ENCODE results near the gene TMEM191C.
"Not testable (repeated sequence)": the region's sequence is repeated elsewhere in the genome, so short reads cannot be mapped to it uniquely, and the experiment has no call there.

The TMEM191C gene

GRCh38 chr22:21467337-21468193 lies at the start of gene TMEM191C:
TSS of gene TMEM191C (plus strand) at chr22:21467387. CDS start at chr22:21467460, 73 bp downstream.
- DNase-seq, result not testable (repeated sequence)

GRCh38 chr22:21417853-21418252 lies 49.3 kb upstream of the TMEM191C start:
- not testable (repeated sequence) for DNase-seq

DNA sequence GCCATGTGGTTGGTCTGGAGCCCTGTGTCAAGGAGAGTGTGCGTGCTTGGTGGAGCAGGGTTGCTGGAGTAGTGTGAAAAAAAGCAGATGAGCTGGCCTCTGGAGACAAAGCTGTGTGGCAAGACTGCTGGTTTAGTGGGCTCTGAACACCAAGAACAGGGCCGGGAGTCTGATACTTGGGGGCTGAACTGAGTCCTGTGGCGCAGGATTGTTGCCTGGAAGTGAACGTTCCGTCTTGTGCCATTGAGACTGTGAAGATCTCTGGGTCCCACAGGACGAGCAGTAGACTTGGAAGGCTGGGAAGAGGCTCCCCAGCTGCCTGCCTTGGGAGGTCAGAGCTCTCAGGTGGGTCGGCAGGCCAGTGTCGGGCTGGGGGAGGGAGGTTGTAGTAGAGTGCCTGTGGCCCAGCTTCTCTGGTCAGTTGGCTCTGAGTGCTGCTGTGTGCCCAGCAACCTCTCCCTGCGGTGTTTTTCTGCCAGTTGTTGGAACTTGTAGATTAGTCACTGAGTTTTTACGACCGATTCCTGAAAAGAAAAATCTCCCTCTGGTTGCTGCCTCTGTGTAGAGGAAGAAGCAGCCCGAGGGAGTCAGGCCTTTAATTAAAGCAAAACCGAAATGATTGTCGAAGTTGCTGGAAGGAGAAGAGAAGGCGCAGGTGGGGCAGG lies 48.1 kb upstream of the TMEM191C start:
- DNase-seq, result not testable (repeated sequence)

GRCh38 chr22:21420180-21420763 lies 46.9 kb upstream of the TMEM191C start:
- not testable (repeated sequence) for DNase-seq

- DNase-seq, result not testable (repeated sequence)
Measured at GRCh38 chr22:21424084-21424709, 43.0 kb upstream of the TMEM191C start.

DNA sequence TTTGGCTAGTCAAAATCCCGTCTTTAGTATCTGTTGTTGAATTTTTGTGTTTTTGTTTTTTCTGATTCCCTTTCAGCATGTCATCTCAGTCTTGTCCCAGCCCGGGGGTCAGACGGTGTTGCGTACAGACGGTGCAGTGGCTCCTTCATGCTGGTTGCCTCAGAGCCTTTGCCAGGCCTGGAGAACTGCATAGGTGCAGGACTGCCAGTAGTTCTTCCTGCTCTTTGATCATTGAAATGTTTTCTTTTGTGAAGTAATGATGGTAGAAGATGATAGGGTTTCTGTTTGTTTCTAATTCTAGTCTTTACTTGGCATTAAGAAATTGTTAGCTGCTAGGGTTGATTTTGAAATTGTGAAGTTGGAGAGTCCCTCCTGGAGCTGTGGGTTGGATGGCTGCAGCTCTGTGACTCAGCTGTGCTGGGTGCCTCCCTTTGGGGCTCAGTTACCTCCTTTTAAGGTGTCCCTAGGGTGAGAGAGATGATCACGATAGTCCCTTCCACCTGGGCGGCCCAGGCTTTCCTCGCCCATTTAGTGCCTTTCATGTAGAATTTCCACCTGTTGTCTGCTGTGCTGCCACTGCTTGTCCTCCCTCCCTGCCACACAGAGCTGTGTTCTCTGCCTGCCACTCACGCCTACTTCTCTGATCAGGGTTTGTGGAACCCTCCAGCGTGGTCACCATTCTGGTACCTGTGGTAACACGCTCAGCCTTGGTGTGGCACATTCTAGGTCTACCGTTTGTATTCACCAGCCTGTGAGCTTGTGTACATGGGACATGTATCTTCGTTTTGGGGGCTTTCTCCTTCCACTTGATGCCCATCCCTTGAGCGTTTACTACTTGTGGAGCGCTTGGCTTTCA lies 32.6 kb upstream of the TMEM191C start:
- DNase-seq, result not testable (repeated sequence)

DNA sequence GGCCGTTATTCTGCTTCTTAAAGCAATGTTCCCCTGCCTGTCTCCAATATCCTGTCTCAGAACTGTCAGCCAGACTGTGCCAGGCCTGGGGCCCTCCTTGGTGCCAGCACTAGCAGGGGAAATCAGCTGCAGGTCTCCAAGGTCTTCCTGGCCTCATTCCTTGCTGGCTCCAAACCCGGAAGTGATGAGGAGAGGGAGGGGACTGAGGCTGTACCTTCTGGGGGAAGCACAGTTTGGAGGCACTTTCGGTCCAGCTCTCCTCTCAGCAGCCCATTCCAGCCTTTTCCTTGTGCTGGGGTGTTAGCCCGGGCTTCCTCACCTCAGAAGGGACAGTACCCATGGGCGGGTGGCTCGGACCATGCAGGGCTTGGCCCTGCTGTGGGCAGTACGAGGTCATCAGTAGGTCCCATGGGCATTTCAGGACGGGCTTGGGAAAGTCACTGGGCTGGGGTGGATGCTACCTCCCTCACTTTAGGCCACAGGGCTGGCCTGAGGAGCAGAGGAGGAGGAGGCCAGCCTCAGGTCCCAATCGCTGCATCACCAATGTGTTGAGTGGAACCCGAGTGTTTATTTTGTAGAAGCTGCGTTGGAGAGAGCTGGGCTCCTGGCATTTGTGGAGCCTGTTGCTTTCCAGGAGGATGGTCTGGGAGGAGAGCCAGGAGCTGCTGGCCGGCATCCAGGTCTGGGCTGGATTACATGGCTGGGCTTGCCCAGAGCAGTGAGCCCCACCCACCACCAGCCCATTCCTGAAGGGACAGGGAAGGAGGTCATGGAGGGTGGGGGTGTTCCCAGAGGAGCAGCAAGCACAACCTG lies 31.0 kb upstream of the TMEM191C start:
- not testable (repeated sequence) for DNase-seq

- DNase-seq, result not testable (repeated sequence)
Measured at GRCh38 chr22:21438013-21438412, 29.2 kb upstream of the TMEM191C start.

- not testable (repeated sequence) for DNase-seq
Measured at GRCh38 chr22:21440018-21440636, 27.1 kb upstream of the TMEM191C start.

DNA sequence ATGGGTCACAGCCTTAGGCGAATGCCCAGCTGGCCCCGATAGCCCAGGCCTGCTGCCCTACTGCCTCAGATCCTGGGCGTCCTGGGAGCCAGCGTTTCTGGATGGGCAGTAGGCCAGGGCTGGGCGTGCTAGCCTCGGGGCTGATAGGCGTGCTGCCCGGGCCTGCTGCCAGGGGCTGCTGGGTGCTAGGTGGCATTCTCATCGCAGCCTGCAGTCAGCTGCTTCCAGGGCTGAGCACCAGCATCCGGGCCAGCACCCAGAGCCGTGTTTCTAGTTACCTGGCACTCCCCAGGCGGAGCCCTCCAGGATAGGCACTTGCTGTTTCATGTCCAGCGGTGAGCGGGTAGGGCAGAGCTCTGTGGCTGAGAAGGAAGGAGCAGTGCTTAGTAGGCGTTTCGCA lies 26.5 kb upstream of the TMEM191C start:
- not testable (repeated sequence) for DNase-seq

- not testable (repeated sequence) for DNase-seq
Measured at GRCh38 chr22:21441170-21441569, 26.0 kb upstream of the TMEM191C start.

DNA sequence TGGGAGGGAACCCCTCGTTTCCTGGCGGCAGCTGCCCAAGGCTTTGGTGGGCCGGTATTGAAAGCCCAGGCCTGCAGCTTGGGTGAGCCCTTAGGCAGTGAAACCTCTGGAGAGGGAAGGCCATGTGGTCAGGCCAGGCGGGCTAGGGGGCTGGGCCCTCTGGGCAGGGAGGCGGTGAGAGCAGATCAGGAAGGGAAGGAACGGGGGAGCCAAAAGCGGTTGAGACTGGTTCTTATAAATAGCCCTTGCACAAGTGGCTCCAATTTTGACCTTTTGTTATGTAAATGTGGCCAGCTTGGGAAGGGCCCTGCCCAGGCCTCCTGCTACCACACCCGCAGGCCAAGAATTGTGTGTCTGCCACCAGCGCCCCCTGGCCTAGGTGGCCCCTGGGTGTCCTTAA lies 25.1 kb upstream of the TMEM191C start:
- not testable (repeated sequence) for DNase-seq

DNA sequence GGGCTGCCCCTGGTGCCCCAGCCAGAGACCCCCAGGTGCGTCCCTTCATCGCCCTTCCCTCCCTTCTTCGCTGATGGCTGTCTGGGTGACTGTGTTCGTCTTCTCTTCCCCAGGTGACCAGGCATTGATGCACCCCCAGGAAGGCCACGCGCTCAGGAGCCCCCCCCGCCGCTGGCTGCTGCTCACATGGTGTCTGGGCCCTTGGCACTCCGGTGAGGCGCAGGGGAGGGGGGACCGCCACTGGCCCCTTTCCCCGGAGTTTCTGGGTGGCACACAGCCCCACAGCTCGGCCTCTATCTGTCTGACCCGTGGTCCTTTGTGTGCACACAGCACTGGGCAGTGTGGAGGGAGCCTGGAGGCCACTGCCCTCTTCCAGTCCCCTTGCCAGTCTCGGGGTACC lies 24.5 kb upstream of the TMEM191C start:
- DNase-seq, result not testable (repeated sequence)

- no peak for DNase-seq
Measured at GRCh38 chr22:21443057-21443734, 24.0 kb upstream of the TMEM191C start.

DNA sequence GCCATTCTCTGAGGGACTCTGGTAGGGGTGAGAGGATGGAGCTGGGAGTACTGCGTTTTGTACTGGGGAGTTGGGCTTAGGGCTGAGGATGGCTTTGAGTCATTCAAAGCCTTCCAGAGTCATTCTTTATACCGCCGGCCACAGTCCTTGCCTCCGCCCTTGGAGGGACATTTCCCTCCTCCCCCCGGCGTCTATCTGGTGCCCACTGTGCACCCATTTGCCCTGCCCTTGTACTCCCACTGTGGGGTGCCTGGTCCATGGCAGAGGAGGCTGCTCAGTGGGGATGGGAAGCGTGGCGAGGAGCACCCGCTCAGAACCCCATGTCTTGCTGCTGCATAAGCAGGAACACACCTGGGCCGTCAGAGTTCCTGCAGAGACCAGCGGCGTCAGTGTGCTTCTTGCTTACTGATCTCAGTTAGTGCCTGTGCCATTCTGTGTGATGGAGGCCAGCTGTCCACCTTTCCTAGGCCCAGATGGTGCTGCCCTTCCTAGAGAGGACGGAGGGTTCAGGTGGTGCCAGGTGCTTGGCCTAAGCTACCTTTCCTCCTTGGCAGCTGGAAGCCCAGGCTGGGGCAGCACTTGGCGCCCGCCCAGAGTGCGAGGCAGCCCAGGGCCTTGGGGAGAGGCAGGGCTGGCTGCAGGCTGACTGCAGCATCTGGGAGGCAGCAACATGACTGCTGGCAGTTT lies 23.3 kb upstream of the TMEM191C start:
- DNase-seq, result no peak

- no peak for DNase-seq
Measured at GRCh38 chr22:21444701-21445436, 22.3 kb upstream of the TMEM191C start.

GRCh38 chr22:21445437-21446127 lies 21.6 kb upstream of the TMEM191C start:
- DNase-seq, result no peak

All from NK-92 treated with Interleukin-12 subunit alpha and Interleukin-12 subunit beta, amount 100 ng/mL, for 24 hours (cell line).